PC-3 (cell line): ENCODE results near the gene NDRG4.

Source experiments
- CTCF ChIP-seq: fragments of 300-600 bp; sonication (generic); conservative IDR thresholded peaks from 2 replicates; pipeline ENCODE4 v1.5.1; 2017; ENCODE audit warnings: antibody characterized with exemption, low read depth, mild to moderate bottlenecking, low read length
- EZH2 ChIP-seq: fragments of 300-600 bp; sonication (generic); IDR thresholded peaks from one replicate; pipeline ENCODE4 v1.6.1; 2017; ENCODE audit warnings: antibody characterized with exemption, mild to moderate bottlenecking, low read length; ENCODE audit not compliant: unreplicated experiment
- EZH2phosphoT487 ChIP-seq: fragments of 300-600 bp; sonication (generic); IDR thresholded peaks from 2 replicates; pipeline ENCODE4 v1.6.1; 2018; ENCODE audit warnings: mild to moderate bottlenecking, antibody characterized with exemption, low read length, borderline replicate concordance

- TF ChIP-seq CTCF: no peak
- TF ChIP-seq EZH2phosphoT487: no peak
- no peak for TF ChIP-seq EZH2
These were observed 3.4 kb downstream of the NDRG4 start for GRCh38 chr16:58503166-58503862.
